NCI-H2029 treated with DMSO at 0.1 percent for 48 hours (cell line): ENCODE measurements around the gene FOSB.

Experiments
- DNase-seq: peaks from one replicate; lab custom pipeline; 2025; lab: John Stamatoyannopoulos, UW

Gene FOSB

GRCh38 chr19:45468803-45469131, 971 bp downstream of the FOSB start:
- DNase-seq, result no peak

GRCh38 chr19:45469132-45469944, 1.5 kb downstream of the FOSB start:
- peak; percentile 74 for DNase-seq

GRCh38 chr19:45469945-45470761, 2.4 kb downstream of the FOSB start:
- no peak for DNase-seq

- no peak for DNase-seq
Measured at GRCh38 chr19:45470762-45471081, 2.9 kb downstream of the FOSB start.

GRCh38 chr19:45471111-45471930, 3.5 kb downstream of the FOSB start:
- DNase-seq, result no peak

- no peak for DNase-seq
Measured at GRCh38 chr19:45471931-45472562, 4.3 kb downstream of the FOSB start.

GRCh38 chr19:45472563-45473366, 5.0 kb downstream of the FOSB start:
- no peak for DNase-seq

- no peak for DNase-seq
Measured at GRCh38 chr19:45473367-45473681, 5.5 kb downstream of the FOSB start.

- no peak for DNase-seq
Measured at GRCh38 chr19:45473682-45474605, 6.1 kb downstream of the FOSB start.

- peak; percentile 14 for DNase-seq
Measured at GRCh38 chr19:45474606-45475521, 7.1 kb downstream of the FOSB start.

GRCh38 chr19:45475537-45476291, 7.9 kb downstream of the FOSB start:
- DNase-seq, result no peak

- no peak for DNase-seq
Measured at GRCh38 chr19:45476304-45476703, 8.5 kb downstream of the FOSB start.

- no peak for DNase-seq
Measured at GRCh38 chr19:45477186-45477585, 9.4 kb downstream of the FOSB start.

GRCh38 chr19:45477713-45478453, 10.1 kb downstream of the FOSB start:
- DNase-seq, result no peak

GRCh38 chr19:45478454-45479238, 10.8 kb downstream of the FOSB start:
- DNase-seq, result peak; percentile 86

GRCh38 chr19:45483033-45483432, 15.2 kb downstream of the FOSB start:
- no peak for DNase-seq
